HTR-8/SVneo (cell line): ENCODE results near the gene KIF5C.

Experiments used
- DNase-seq: peaks from one replicate; pipeline ENCODE4 v3.0.0; 2011; ENCODE audit warnings: low spot score, mixed read lengths; ENCODE audit not compliant: insufficient read length
- FAIRE-seq: peaks from 2 replicates; lab custom pipeline; 2011; peaks lifted over from hg19 to GRCh38; lab: Jason Lieb, UNC

KIF5C gene

GRCh38 chr2:148922062-148922461 is 47.0 kb downstream of the KIF5C start:
- FAIRE-seq: no peak
- DNase-seq: no peak

- FAIRE-seq: no peak
- no peak for DNase-seq
Observed at GRCh38 chr2:148922776-148923475, 47.9 kb downstream of the KIF5C start.

- FAIRE-seq (no peak), DNase-seq (no peak)
Observed at GRCh38 chr2:148924514-148925178, 49.6 kb downstream of the KIF5C start.

GRCh38 chr2:148926291-148926961 is 51.4 kb downstream of the KIF5C start:
- peak; percentile 50 for DNase-seq
- FAIRE-seq: peak; percentile 72

- no peak for FAIRE-seq
- no peak for DNase-seq
Observed at GRCh38 chr2:148926981-148927401, 52.0 kb downstream of the KIF5C start.

- FAIRE-seq: no peak
- no peak for DNase-seq
Observed at GRCh38 chr2:148928395-148928794, 53.4 kb downstream of the KIF5C start.

- DNase-seq (no peak), FAIRE-seq (no peak)
Observed at GRCh38 chr2:148930046-148930775, 55.2 kb downstream of the KIF5C start.

GRCh38 chr2:148932536-148932935 is 57.5 kb downstream of the KIF5C start:
- FAIRE-seq (no peak), DNase-seq (no peak)

GRCh38 chr2:148933456-148933855 is 58.4 kb downstream of the KIF5C start:
- no peak for FAIRE-seq
- no peak for DNase-seq

- DNase-seq (no peak), FAIRE-seq (no peak)
Observed at GRCh38 chr2:148935791-148936190, 60.8 kb downstream of the KIF5C start.

- DNase-seq (no peak), FAIRE-seq (no peak)
Observed at GRCh38 chr2:148936857-148937450, 61.9 kb downstream of the KIF5C start.

- no peak for FAIRE-seq
- DNase-seq: no peak
Observed at GRCh38 chr2:148939271-148939670, 64.2 kb downstream of the KIF5C start.

- FAIRE-seq (no peak), DNase-seq (no peak)
Observed at GRCh38 chr2:148943097-148943496, 68.1 kb downstream of the KIF5C start.

GRCh38 chr2:148944536-148944935 is 69.5 kb downstream of the KIF5C start:
- no peak for FAIRE-seq
- no peak for DNase-seq

- no peak for DNase-seq
- no peak for FAIRE-seq
Observed at GRCh38 chr2:148947299-148947698, 72.3 kb downstream of the KIF5C start.

GRCh38 chr2:148948868-148949267 is 73.8 kb downstream of the KIF5C start:
- FAIRE-seq: no peak

GRCh38 chr2:148949348-148949747 is 74.3 kb downstream of the KIF5C start:
- DNase-seq (no peak), FAIRE-seq (no peak)

More at GRCh38 chr2:148948868-148949267, 73.8 kb downstream of the KIF5C start:
- no peak for DNase-seq

- no peak for FAIRE-seq
- DNase-seq: no peak
Observed at GRCh38 chr2:148952621-148953020, 77.6 kb downstream of the KIF5C start.

GRCh38 chr2:148953426-148953825 is 78.4 kb downstream of the KIF5C start:
- DNase-seq (no peak), FAIRE-seq (no peak)

GRCh38 chr2:148954536-148954935 is 79.5 kb downstream of the KIF5C start:
- DNase-seq (no peak), FAIRE-seq (no peak)
